ENCODE data around the gene ZNF628.

GRCh38 chr19:55484593-55485438 is 8.4 kb downstream of the ZNF628 start, which contains the start of gene NAT14:
- TF ChIP-seq, protein P1, sequence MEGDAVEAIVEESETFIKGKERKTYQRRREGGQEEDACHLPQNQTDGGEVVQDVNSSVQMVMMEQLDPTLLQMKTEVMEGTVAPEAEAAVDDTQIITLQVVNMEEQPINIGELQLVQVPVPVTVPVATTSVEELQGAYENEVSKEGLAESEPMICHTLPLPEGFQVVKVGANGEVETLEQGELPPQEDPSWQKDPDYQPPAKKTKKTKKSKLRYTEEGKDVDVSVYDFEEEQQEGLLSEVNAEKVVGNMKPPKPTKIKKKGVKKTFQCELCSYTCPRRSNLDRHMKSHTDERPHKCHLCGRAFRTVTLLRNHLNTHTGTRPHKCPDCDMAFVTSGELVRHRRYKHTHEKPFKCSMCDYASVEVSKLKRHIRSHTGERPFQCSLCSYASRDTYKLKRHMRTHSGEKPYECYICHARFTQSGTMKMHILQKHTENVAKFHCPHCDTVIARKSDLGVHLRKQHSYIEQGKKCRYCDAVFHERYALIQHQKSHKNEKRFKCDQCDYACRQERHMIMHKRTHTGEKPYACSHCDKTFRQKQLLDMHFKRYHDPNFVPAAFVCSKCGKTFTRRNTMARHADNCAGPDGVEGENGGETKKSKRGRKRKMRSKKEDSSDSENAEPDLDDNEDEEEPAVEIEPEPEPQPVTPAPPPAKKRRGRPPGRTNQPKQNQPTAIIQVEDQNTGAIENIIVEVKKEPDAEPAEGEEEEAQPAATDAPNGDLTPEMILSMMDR (IDR thresholded peaks at IDR 0.05; ENCODE audit: low read length) = no peak
- TF ChIP-seq EZH2 (IDR thresholded peaks at IDR 0.05; ENCODE audit: borderline replicate concordance, low read length) = no peak
